Omental fat pad (tissue), 4 donors: ENCODE data around the gene ASPRV1. TPM values are rescaled to one million over a fixed set of nuclear protein-coding genes. Genes with fewer than 3 reads are reported as not detected.

Source experiments
- ATAC-seq: fragments of 150-250 bp; one replicate; pipeline ENCODE4 v1.9.1; 2016; ENCODE audit warnings: mild to moderate bottlenecking, moderate library complexity; ENCODE audit not compliant: low FRiP score
- DNase-seq: peaks from one replicate; pipeline ENCODE4 v3.0.0-alpha.2; 2019; ENCODE audit warnings: low spot score
- CTCF ChIP-seq, 3 donors: fragments of 450-650 bp; IDR thresholded peaks; one replicate each; pipeline ENCODE4 v1.5.1; 2016 to 2017; ENCODE audit warnings: antibody characterized with exemption in 3 of 3, mild to moderate bottlenecking in 3 of 3, moderate library complexity in 2 of 3
- total RNA-seq, 4 donors: library from RNA; depleted of rRNA; stranded (reverse); fragments of >200 nt; gene quantifications; one replicate each; pipeline ENCODE4 v1.1.0, GENCODE V29; 2016

Gene ASPRV1
- total RNA-seq, 4 donors from 2014 or later, result 0.94 to 5.2 (median 1.4) TPM

DNA sequence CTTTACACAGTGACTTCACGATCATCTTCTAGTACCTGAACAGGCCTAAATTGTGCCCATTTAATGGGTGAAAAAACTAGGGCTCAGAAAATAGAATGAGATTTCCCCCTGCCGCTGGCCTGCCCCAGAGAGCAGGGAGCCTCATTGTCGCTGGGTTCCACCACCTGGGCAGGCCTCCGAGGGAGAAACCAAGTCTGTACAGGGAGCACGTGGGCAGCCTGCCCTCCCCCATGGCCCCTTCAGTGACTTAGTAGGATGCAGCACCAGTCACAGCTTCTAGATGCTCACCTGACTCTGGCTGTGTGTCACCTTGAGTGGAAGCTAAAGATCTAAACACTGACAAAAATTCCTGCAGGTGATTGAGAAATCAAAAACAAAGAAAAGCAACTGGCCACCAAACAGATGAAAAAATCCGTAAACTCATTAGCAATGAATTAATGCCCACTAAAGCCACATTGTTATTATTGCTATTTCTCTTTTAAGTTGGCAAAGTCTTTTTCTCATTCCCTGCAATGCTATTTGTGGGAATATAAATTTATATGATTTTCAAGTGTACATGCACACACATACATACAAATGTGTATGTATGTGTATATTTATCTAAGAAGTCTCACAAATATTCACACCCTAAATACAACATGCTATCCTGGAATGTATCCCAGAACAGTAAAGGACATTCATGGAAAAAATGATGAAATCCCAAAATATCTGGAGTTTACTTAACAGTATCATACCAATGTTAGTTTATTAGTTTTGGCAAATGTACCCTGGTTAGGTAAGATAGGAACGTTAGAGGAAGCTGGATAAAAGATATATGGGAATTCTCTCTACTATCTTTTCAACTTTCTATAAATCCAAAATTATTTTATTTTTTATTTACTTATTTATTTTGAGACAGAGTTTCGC is 18.7 kb upstream of the ASPRV1 start:
- no peak for ATAC-seq

GRCh38 chr2:69977906-69978482 is 16.6 kb upstream of the ASPRV1 start:
- no peak for DNase-seq

More for the DNA sequence above, 18.7 kb upstream of the ASPRV1 start:
- DNase-seq, result no peak
- no peak for TF ChIP-seq CTCF (IDR thresholded peaks at IDR 0.05)

DNA sequence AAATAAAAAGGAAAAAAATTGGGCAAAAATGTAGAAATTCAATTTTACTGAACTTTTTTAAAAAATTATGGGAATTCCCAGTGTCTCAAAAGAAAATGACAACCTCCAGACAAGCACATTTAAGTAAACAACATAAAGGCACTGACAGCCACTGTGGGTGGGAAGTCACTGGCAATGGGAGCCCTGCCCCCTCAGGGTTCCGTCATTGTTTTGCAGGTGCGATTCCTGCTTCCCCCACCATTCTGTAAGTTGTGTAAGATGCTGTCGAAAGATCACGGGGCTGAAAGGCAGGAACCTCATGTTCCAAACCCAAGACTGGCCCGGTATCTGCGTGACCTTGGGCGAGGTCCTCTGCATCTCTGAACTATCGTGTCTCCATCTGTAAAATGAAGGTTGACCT is 15.8 kb upstream of the ASPRV1 start:
- no peak for TF ChIP-seq CTCF (IDR thresholded peaks at IDR 0.05)
- DNase-seq (no peak), ATAC-seq (no peak)

More at GRCh38 chr2:69977906-69978482, 16.6 kb upstream of the ASPRV1 start:
- no peak for TF ChIP-seq CTCF (IDR thresholded peaks at IDR 0.05)
- no peak for ATAC-seq

GRCh38 chr2:69975853-69976462 is 14.5 kb upstream of the ASPRV1 start:
- peak; percentile 32 for ATAC-seq
- TF ChIP-seq CTCF (IDR thresholded peaks at IDR 0.05), result no peak
- DNase-seq, result no peak

GRCh38 chr2:69975136-69975852 is 13.9 kb upstream of the ASPRV1 start:
- no peak for TF ChIP-seq CTCF (IDR thresholded peaks at IDR 0.05)
- no peak for DNase-seq
- no peak for ATAC-seq

DNA sequence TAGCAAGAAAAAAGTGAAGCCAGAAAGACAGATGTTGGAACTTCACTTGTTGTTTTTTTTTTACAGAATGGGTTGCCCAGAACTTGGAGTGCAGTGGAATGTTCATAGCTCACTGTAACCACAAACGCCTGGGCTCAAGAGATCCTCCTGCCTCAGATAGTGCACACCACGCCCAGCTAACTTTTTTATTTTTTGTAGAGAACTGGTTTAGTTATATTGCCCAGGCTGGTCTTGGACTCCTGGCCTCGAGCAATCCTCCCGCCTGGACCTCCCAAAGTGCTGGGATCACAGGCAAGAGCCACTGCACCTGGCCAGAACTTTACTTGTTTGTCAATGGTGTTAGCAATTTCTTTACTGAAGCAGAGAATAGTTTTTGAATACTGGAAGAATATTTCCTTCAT is 11.9 kb upstream of the ASPRV1 start:
- ATAC-seq, result no peak

More for the DNA sequence above, 11.9 kb upstream of the ASPRV1 start:
- DNase-seq, result no peak
- no peak for TF ChIP-seq CTCF (IDR thresholded peaks at IDR 0.05)
